H9 (cell line): ENCODE results near the gene MYMK. TPM values are rescaled to one million over a fixed set of nuclear protein-coding genes. Genes with fewer than 3 reads are reported as not detected.

ENCODE experiments used
- DNase-seq: peaks from one replicate; pipeline ENCODE4 v3.0.0-alpha.2; 2017
- H2AFZ ChIP-seq: one replicate; pipeline ENCODE4 v1.6.1; 2013; ENCODE audit warnings: mild to moderate bottlenecking, low read length, control low read depth, moderate library complexity
- H2AK5ac ChIP-seq: 2 replicates; pipeline ENCODE4 v1.6.1; 2013; ENCODE audit warnings: low read length, control low read depth, mixed read lengths; ENCODE audit not compliant: insufficient read length
- H2BK120ac ChIP-seq: one replicate; pipeline ENCODE4 v1.6.1; 2013; ENCODE audit warnings: low read depth, mild to moderate bottlenecking, low read length, control low read depth, inconsistent platforms; ENCODE audit not compliant: poor library complexity, severe bottlenecking
- H2BK12ac ChIP-seq: 2 replicates; pipeline ENCODE4 v1.6.1; 2013; ENCODE audit warnings: low read length, control low read depth, mixed read lengths, low read depth; ENCODE audit not compliant: insufficient read length
- H2BK15ac ChIP-seq: 2 replicates; pipeline ENCODE4 v1.6.1; 2013; ENCODE audit warnings: low read depth, low read length, control low read depth
- H2BK20ac ChIP-seq: one replicate; pipeline ENCODE4 v1.6.1; 2013; ENCODE audit warnings: low read depth, mild to moderate bottlenecking, low read length, control low read depth, inconsistent platforms; ENCODE audit not compliant: poor library complexity, severe bottlenecking
- H2BK5ac ChIP-seq: 2 replicates; pipeline ENCODE4 v1.6.1; 2013; ENCODE audit warnings: low read length, control low read depth, mixed read lengths; ENCODE audit not compliant: insufficient read length
- H3K14ac ChIP-seq: 2 replicates; pipeline ENCODE4 v1.6.1; 2013; ENCODE audit warnings: low read length, control low read depth; ENCODE audit not compliant: insufficient read depth
- H3K18ac ChIP-seq: 2 replicates; pipeline ENCODE4 v1.6.1; 2013; ENCODE audit warnings: low read depth, mild to moderate bottlenecking, mixed read lengths, low read length, control low read depth; ENCODE audit not compliant: insufficient read length
- H3K23ac ChIP-seq: 2 replicates; pipeline ENCODE4 v1.6.1; 2013; ENCODE audit warnings: low read length, control low read depth, mixed read lengths, low read depth; ENCODE audit not compliant: insufficient read length
- H3K23me2 ChIP-seq: 2 replicates; pipeline ENCODE4 v1.6.1; 2013; ENCODE audit warnings: low read depth, mild to moderate bottlenecking, mixed read lengths, low read length, control low read depth; ENCODE audit not compliant: insufficient read length, poor library complexity, severe bottlenecking
- H3K27ac ChIP-seq: 2 replicates; pipeline ENCODE4 v1.5.1; 2013; ENCODE audit warnings: low read length, control low read depth, mixed read lengths, low read depth; ENCODE audit not compliant: insufficient read length
- H3K27me3 ChIP-seq: 2 replicates; pipeline ENCODE4 v1.6.1; 2013; ENCODE audit warnings: low read length, control low read depth, inconsistent platforms; ENCODE audit not compliant: insufficient read depth
- H3K4ac ChIP-seq: 2 replicates; pipeline ENCODE4 v1.6.1; 2013; ENCODE audit warnings: low read depth, mild to moderate bottlenecking, control low read depth, inconsistent platforms, low read length, moderate library complexity
- H3K4me1 ChIP-seq: 2 replicates; pipeline ENCODE4 v1.6.1; 2013; ENCODE audit warnings: low read length, control low read depth, inconsistent platforms; ENCODE audit not compliant: insufficient read depth
- H3K4me2 ChIP-seq: 2 replicates; pipeline ENCODE4 v1.6.1; 2013; ENCODE audit warnings: low read length, control low read depth, mixed read lengths; ENCODE audit not compliant: insufficient read length, insufficient read depth
- H3K56ac ChIP-seq: 2 replicates; pipeline ENCODE4 v1.6.1; 2013; ENCODE audit warnings: low read depth, mild to moderate bottlenecking, mixed read lengths, low read length, control low read depth; ENCODE audit not compliant: insufficient read length
- H3K79me1 ChIP-seq: 2 replicates; pipeline ENCODE4 v1.6.1; 2013; ENCODE audit warnings: low read depth, mild to moderate bottlenecking, moderate library complexity, low read length, control low read depth, inconsistent platforms; ENCODE audit not compliant: insufficient read depth, poor library complexity, severe bottlenecking
- H3K79me2 ChIP-seq: 2 replicates; pipeline ENCODE4 v1.6.1; 2013; ENCODE audit warnings: low read length, control low read depth, inconsistent platforms; ENCODE audit not compliant: insufficient read depth
- H3K9ac ChIP-seq: 2 replicates; pipeline ENCODE4 v1.6.1; 2013; ENCODE audit warnings: low read length, control low read depth, mixed read lengths; ENCODE audit not compliant: insufficient read length; ENCODE audit errors: extremely low read depth
- H3K9me3 ChIP-seq: one replicate; pipeline ENCODE4 v1.6.1; 2013; ENCODE audit warnings: low read depth, low read length, inconsistent platforms; ENCODE audit not compliant: control insufficient read depth
- H3T11ph ChIP-seq: one replicate; pipeline ENCODE4 v1.6.1; 2013; ENCODE audit warnings: mild to moderate bottlenecking, low read length, control low read depth, inconsistent platforms
- H4K20me1 ChIP-seq: one replicate; pipeline ENCODE4 v1.6.1; 2013; ENCODE audit not compliant: control insufficient read depth, insufficient read length, insufficient read depth
- H4K5ac ChIP-seq: 2 replicates; pipeline ENCODE4 v1.6.1; 2013; ENCODE audit warnings: low read depth, mild to moderate bottlenecking, mixed read lengths, low read length, control low read depth; ENCODE audit not compliant: insufficient read length
- H4K8ac ChIP-seq: replicated peaks from 2 replicates; pipeline ENCODE4 v1.6.1; 2013; ENCODE audit warnings: low read length, control low read depth, mixed read lengths, low read depth; ENCODE audit not compliant: insufficient read length
- H4K91ac ChIP-seq: 2 replicates; pipeline ENCODE4 v1.6.1; 2013; ENCODE audit warnings: low read depth, mild to moderate bottlenecking, moderate library complexity, mixed read lengths, low read length, control low read depth; ENCODE audit not compliant: insufficient read length
- H3K27ac Mint-ChIP-seq, 3 experiments: 2 replicates in 2 of 3; 3 replicates in 1 of 3; pipeline ENCODE4 v1.8.0; 2020 to 2021; ENCODE audit warnings: mixed read lengths in 3 of 3, mild to moderate bottlenecking in 1 of 3, moderate library complexity in 1 of 3
- H3K27me3 Mint-ChIP-seq: 2 replicates; pipeline ENCODE4 v1.8.0; 2021; ENCODE audit warnings: low read depth, mild to moderate bottlenecking, moderate library complexity, mixed read lengths
- H3K36me3 Mint-ChIP-seq, 3 experiments: 2 replicates in 2 of 3; 3 replicates in 1 of 3; pipeline ENCODE4 v1.8.0; 2020 to 2021; ENCODE audit warnings: low read depth in 3 of 3, mixed read lengths in 3 of 3; ENCODE audit not compliant: insufficient read depth in 1 of 3
- H3K4me1 Mint-ChIP-seq, 2 experiments: 2 replicates each; pipeline ENCODE4 v1.8.0; 2020; ENCODE audit warnings: mixed read lengths in 2 of 2
- H3K4me3 Mint-ChIP-seq, 2 experiments: 2 replicates in 1 of 2; 3 replicates in 1 of 2; pipeline ENCODE4 v1.8.0; 2020 to 2021; ENCODE audit warnings: mild to moderate bottlenecking in 2 of 2, mixed read lengths in 2 of 2, moderate library complexity in 1 of 2
- H3K9me3 Mint-ChIP-seq, 2 experiments: 2 replicates in 1 of 2; 3 replicates in 1 of 2; pipeline ENCODE4 v1.8.0; 2020; ENCODE audit warnings: mild to moderate bottlenecking in 2 of 2, mixed read lengths in 2 of 2, moderate library complexity in 1 of 2
- WGBS: extraction: QIAGEN DNeasy Blood & Tissue Kit; methylation state at CpG from one replicate; pipeline ENCODE4 v1.1.7; 2013; ENCODE audit warnings: missing lambda C conversion rate, low lambda C conversion rate, mixed read lengths; ENCODE audit not compliant: insufficient read length; ENCODE audit errors: extremely low coverage; 5-methylcytosine and 5-hydroxymethylcytosine counted together
- total RNA-seq: library from RNA; stranded (reverse); gene quantifications from 2 replicates; pipeline ENCODE4 v1.2.1, GENCODE V29; 2021
- TF ChIP-seq, protein P1 (sequence below): fragments of 200-600 bp; sonication (generic); conservative IDR thresholded peaks from 3 replicates; pipeline ENCODE4 v1.8.0; 2021; ENCODE audit warnings: antibody characterized with exemption, mild to moderate bottlenecking

The MYMK gene
- total RNA-seq, 1 experiment from 2014 or later, result not detected

DNA sequence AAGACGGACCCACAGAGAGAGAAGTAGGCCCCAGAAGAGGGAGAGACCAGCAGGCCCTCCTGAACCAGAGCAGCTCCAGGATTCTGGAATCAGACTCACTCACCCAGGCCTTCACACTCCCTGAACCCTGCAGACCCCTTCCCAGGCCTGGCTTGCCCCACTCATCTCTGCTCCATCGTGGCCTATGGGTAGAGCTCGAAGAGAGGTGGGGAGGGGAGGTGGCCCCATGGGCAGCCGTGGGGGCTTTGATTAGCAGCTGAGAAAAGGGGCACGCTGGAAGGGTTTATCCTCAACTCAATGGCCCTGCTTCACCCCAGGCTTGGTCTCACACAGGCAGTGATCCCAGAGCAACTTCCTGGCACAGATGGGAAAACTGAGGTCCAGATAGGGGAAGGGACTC, 613 bp downstream of the MYMK start:
- Histone ChIP-seq H2BK12ac (no peak overlapping the region), H3K23ac (no peak overlapping the region), H4K91ac (no peak overlapping the region), H3K23me2 (no peaks in the 10 kb centered on the region), H3K4me1 (peaks cover 4% of the 10 kb centered on the region; the same call in 1 of the 2 replicates), H3K27ac (no peak overlapping the region), H3K4me2 (no peak overlapping the region), H3K79me2 (no peaks in the 10 kb centered on the region), H3K14ac (no peak overlapping the region), H3T11ph (no peak overlapping the region), H3K79me1 (no peaks in the 10 kb centered on the region), H4K20me1 (no peaks in the 10 kb centered on the region), H2AFZ (no peak overlapping the region), H2AK5ac (no peak overlapping the region), H2BK120ac (no peak overlapping the region), H3K4ac (no peak overlapping the region), H2BK15ac (no peak overlapping the region), H2BK20ac (no peak overlapping the region), H3K56ac (no peak overlapping the region), H3K9ac (no peak overlapping the region), H4K5ac (no peak overlapping the region), H3K18ac (no peak overlapping the region), H4K8ac (no peak overlapping the region), H2BK5ac (no peak overlapping the region), H3K27me3 (no peaks in the 10 kb centered on the region), H3K9me3 (no peaks in the 10 kb centered on the region)
- no peaks in the 10 kb centered on the region; a peak in 1 of 7 replicates for H3K36me3 Mint-ChIP-seq
- no peak overlapping the region; a peak in 1 of 7 replicates for H3K27ac Mint-ChIP-seq
- no peak overlapping the region for H3K4me3 Mint-ChIP-seq
- no CpG with 5 or more reads among the region's 5 CpGs for WGBS
- peaks cover 18% of the 10 kb centered on the region for H3K27me3 Mint-ChIP-seq
- TF ChIP-seq, protein P1, sequence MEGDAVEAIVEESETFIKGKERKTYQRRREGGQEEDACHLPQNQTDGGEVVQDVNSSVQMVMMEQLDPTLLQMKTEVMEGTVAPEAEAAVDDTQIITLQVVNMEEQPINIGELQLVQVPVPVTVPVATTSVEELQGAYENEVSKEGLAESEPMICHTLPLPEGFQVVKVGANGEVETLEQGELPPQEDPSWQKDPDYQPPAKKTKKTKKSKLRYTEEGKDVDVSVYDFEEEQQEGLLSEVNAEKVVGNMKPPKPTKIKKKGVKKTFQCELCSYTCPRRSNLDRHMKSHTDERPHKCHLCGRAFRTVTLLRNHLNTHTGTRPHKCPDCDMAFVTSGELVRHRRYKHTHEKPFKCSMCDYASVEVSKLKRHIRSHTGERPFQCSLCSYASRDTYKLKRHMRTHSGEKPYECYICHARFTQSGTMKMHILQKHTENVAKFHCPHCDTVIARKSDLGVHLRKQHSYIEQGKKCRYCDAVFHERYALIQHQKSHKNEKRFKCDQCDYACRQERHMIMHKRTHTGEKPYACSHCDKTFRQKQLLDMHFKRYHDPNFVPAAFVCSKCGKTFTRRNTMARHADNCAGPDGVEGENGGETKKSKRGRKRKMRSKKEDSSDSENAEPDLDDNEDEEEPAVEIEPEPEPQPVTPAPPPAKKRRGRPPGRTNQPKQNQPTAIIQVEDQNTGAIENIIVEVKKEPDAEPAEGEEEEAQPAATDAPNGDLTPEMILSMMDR, result no peak
- DNase-seq, result no peak
- peaks cover 23 to 35% of the 10 kb centered on the region in 2 experiments for H3K4me1 Mint-ChIP-seq
- H3K9me3 Mint-ChIP-seq, result no peaks in the 10 kb centered on the region
